GM18861 (cell line): ENCODE results near the gene RPL36AL.
"Not testable (repeated sequence)": the region's sequence is repeated elsewhere in the genome, so short reads cannot be mapped to it uniquely, and the experiment has no call there.

Experiments used
- ATAC-seq: cut with Tn5 transposase; IDR thresholded peaks from one replicate; pipeline ENCODE4 v1.9.1; 2021; ENCODE audit not compliant: unreplicated experiment

The RPL36AL gene

DNA sequence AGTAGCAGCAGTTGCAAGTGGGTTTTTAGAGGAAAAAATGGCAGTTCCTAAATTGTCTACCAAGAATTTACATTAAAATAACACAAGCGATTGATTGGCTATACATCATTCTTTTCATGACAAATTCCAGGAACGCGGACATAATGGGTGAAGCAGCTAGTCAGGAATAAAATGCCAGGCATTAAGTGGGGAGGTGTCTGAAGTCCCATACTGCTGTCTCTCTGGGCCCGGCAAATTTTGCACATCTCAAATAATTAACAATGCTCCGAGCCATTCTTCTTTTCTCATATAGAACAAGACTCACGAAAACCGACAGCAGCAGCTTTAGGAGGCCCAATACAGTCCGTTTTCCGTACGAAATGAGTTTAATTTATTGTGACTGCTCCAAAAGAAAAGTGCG lies 696 bp downstream of the RPL36AL start:
- ATAC-seq: no peak

- not testable (repeated sequence) for ATAC-seq
These were observed 1.2 kb downstream of the RPL36AL start for GRCh38 chr14:49619273-49619672.

DNA sequence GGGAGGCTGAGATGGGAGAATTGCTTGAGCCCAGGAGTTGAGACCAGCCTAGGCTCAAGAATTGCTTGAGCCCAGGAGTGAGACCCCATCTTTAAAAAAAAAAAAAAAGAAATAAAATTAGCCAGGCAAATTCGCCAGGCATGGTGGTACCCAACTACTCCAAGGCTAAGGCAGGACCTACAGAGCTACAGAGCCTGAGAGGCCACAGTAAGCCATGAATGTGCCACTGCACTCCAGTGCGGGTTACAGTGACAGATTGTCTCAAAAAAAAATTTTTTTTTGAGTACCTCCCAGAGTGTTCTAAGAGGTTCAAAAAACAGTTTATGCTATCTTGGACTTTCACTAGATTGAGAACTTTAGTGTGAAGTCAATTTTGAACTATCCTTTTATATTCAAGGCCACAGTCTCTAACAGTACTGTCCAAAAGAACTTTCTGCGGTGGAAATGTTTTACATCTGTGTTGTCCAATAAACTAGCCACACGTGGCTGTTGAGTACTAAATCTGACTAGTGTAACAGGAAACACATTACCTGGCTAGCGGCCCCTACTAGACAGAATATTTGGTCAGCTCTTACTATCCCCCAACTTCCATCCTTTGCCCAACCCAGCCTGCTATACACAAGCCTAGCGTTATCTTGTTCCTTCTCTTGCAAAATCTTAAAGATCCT lies 2.4 kb downstream of the RPL36AL start:
- no peak for ATAC-seq

- no peak for ATAC-seq
These were observed 4.7 kb downstream of the RPL36AL start for GRCh38 chr14:49615776-49616175.

DNA sequence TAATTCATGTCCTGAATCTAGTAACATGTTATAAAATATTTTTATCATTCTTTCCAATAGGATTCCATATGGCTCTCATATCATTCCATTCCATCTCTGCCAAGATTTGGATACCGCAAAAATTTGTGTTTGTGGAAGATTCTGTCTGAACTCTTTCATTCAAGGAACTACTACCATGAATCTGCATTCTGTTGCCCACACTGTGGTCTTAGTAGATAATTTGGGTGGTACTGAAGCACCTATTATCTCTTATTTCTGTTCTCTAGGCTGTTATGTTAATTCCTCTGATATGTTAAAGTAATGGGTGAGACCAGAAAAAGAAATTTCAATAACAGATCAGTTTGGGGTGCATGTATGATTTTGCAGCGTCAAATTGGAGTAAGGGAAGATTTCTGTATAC lies 6.2 kb downstream of the RPL36AL start:
- ATAC-seq: no peak

GRCh38 chr14:49612671-49613070 lies 7.8 kb downstream of the RPL36AL start:
- no peak for ATAC-seq

- ATAC-seq: no peak
These were observed 8.2 kb downstream of the RPL36AL start for GRCh38 chr14:49612251-49612650.

- ATAC-seq: no peak
These were observed 12.8 kb downstream of the RPL36AL start for GRCh38 chr14:49607583-49607982.

DNA sequence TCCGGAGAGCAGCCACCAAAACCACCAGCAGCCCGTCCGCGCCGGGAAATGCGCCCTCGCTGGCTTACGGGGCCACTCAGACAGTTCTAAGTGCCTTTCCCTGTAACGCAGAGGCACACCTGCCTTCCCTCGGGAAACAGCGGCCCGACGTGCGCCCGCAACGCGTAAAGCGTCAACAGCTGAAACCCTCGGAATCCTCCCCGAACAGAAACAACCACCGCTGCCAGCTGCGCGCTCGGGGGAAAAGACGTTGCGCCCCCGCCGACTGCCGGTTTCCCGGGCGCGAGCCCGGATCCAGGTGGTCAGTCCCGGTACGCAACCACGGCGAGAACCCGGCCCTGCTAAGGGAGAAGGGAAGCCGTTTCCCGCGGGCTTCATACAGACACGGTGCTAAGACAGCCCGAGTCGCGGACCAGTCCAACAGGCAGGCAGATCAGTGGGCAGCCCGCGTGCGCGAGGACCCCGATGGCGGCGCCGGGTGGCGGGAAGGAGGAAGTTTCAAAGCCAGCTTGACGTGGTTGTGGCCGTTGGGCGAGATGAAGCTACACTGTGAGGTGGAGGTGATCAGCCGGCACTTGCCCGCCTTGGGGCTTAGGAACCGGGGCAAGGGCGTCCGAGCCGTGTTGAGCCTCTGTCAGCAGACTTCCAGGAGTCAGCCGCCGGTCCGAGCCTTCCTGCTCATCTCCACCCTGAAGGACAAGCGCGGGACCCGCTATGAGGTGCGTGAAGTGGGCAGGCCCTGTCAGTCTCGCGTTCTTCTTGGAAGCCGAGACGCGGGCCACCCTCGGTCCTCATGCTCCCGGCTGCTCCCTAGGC lies 21.7 kb downstream of the RPL36AL start, which contains the start of gene LRR1:
TSS of gene LRR1 (plus strand) at position 456 of the 816 bp plus-strand sequence. CDS start at position 537, 81 bp downstream.
- peak; percentile 43 for ATAC-seq

GRCh38 chr14:49598189-49598484 lies 22.3 kb downstream of the RPL36AL start:
- no peak for ATAC-seq

GRCh38 chr14:49594347-49595091 lies 25.9 kb downstream of the RPL36AL start:
- ATAC-seq: peak; percentile 25

GRCh38 chr14:49593016-49593415 lies 27.4 kb downstream of the RPL36AL start:
- no peak for ATAC-seq

DNA sequence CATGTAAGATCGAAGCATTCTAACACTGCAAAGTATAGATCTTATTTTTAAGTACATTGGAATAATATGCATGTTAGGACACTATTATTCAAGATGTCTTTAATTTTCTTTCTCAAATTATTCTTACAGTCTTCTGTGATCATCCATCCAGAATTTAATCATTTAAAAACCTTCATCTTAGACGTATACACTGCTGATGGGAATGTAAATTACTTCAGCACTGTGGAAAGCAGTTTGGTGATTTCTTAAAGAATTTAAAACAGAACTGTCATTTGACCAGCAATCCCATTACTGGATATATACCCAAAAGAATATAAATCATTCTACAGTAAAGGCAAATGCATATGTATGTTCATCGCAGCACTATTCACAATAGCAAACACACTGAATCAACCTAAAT lies 31.0 kb downstream of the RPL36AL start:
- no peak for ATAC-seq

DNA sequence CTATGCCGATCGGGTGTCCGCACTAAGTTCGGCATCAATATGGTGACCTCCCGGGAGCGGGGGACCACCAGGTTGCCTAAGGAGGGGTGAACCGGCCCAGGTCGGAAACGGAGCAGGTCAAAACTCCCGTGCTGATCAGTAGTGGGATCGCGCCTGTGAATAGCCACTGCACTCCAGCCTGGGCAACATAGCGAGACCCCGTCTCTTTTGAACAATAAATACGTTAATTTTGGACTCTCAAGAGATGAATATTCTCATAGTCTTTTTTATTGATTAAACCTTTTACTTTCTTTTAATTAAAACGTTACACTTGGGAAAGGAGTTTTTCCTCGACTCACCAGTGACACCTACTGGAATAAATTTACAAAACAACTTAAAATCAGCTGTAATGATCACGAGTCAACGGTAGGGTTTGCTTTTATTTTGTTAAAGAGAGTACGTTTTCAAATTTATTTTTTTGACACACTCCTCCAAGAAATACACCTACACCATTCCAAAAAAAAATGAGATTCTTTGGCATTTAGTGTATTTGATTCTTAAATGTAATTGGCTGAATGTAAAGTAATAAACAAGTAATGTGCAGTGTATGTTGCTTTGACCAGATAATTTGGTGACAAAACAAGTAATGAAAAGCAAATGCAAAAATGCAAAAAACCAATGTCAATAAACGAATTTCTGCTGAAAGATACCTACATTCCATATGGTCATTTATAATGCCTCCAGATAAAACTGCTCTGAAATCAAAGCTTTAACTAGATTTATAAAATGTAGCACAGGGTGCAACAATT lies 33.6 kb downstream of the RPL36AL start:
- ATAC-seq: peak; percentile 30

DNA sequence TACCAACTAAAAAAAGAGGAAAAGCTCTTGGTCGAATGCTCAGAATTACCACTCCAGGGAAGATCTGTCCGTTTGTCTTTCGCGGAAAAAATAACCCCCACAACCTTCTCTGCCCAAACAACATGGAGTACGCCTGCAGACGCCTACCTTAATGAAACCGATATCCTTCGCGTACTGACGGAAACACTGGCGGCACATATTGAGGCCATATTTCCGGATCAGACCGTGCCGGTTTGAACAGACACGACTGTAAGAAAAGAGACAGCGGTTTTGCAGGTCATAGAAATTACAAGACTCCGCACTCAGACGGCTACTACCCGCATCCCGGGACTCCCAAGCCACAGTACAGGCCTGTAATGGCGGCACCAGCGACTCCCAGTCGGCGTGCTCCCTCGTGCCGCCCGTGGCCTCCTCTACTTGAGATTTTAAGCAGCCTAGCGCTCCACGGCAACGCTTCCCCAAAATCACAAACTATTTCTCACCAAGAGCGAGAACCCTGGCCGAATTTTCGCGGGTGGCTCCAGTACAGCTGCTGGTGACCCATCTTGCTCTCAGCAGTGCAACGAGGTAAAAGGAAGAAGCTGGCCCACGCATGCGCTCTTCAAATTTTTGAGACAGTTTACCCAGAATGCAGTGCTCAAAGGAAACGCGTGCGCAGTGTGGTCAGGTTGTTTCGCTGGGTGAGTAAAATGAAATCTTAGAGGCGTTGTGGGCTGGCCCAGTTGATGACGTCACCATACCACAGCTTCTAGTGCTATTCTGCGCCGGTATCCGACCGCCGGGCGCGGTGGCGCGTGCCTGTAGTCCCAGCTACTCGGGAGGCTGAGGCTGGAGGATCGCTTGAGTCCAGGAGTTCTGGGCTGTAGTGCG lies 34.4 kb downstream of the RPL36AL start, which contains the start of gene RPS29:
TSS of gene RPS29 (minus strand) at position 578 of the 870 bp plus-strand sequence. CDS start at position 544, 34 bp downstream.
- peak; percentile 91 for ATAC-seq

DNA sequence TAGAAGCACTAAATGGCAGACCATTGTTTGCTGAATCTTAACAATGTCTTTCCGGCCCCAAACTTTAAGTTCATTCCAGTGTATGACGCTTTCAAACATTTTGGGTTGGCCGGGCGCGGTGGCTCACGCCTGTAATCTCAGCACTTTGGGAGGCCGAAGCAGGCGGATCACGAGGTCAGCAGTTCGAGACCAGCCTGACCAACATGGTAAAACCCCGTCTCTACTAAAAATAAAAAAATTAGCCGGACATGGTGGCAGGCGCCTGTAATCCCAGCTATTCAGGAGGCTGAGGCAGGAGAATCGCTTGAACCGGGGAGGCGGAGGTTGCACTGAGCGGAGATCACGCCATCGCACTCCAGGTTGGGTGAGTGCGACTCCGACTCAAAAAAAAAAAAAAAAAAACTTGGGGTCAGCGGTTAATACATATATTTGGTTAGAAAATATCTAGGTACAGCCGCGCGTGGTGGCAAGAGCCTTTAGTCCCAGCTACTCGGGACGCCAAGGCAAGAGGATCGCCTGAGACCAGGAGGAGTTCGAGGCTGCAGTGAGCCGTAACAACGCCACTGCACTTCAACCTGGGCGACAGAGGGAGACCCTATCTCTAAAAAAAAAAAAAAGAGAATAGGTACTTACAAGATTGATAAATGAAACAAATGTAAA lies 35.3 kb downstream of the RPL36AL start:
- ATAC-seq: not testable (repeated sequence)

DNA sequence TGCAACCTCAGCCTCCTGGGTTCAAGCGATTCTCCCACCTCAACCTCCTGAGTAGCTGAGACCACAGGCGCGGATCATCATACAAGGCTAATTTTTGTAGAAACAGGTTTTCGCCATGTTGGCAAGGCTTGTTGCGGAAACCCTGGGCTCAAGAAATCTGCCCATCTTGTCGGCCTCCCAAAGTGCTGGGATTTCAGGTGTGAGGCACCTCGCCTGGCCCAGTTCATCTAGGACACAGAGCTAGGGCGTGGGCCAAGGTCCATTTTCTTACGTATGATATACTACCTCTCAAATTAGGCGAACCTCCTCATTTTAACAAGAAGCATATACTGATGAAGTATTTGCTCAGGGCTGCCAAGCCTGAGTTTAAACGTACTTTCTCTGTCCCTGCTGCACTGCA lies 36.4 kb downstream of the RPL36AL start:
- ATAC-seq: no peak

GRCh38 chr14:49583629-49584028 lies 36.8 kb downstream of the RPL36AL start:
- no peak for ATAC-seq
